Eye (tissue), 1 donor: ENCODE results near the gene TRPC1.

Experiments used
- DNase-seq: peaks from one replicate; pipeline ENCODE4 v3.0.0-alpha.2; 2015

The TRPC1 gene

GRCh38 chr3:142844339-142844977 is 120.6 kb downstream of the TRPC1 start:
- no peak for DNase-seq

DNA sequence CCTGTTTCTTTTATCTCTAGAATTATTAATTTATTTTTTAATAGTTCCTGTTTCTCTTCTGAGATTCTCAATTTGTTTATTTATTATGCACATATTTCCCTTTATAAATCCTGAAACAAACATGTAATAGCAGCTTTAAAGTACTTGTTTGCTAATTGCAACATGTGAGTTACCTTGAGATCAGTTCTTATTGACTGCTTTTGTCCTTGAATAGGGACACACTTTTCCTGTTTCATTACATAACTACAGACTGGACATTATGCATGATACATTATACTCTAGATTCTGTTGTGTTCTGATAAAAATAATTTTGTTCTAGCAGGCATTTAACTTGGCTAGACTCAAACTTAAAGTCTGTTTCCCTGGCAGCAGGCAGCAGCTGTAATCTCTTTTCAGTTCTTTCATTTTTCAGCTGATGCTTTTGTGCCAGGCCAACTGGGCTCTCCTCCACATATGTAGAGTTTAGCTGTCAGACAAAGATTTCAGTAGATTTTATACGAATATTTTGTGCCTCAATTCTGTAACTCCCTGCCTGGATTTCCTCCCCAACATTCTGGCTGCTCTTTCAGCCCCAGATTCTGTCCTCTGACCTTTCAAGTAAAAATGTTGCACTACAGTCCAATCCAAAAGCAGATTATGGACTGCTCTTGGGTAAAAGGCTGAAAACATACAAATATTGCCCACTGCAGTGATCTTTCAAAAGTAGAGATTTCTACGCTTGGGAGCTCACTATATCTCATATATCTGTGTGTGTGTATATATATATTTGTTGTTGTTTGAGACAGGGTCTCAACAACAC is 123.1 kb downstream of the TRPC1 start:
- no peak for DNase-seq

GRCh38 chr3:142849148-142849547 is 125.3 kb downstream of the TRPC1 start:
- DNase-seq = no peak

GRCh38 chr3:142850395-142851023 is 126.7 kb downstream of the TRPC1 start:
- no peak for DNase-seq

GRCh38 chr3:142852009-142852408 is 128.2 kb downstream of the TRPC1 start:
- no peak for DNase-seq

GRCh38 chr3:142853270-142854168 is 129.7 kb downstream of the TRPC1 start:
- DNase-seq = no peak

GRCh38 chr3:142857056-142857455 is 133.2 kb downstream of the TRPC1 start:
- no peak for DNase-seq
